HepG2 (cell line): ENCODE results near the gene MON1A. TPM values are rescaled to one million over a fixed set of nuclear protein-coding genes. Genes with fewer than 3 reads are reported as not detected.
A peak's percentile ranks its signal among the peaks of the same experiment; 100 is the strongest.

Experiments
- EED ChIP-seq: sonication (generic); formaldehyde crosslinking; IDR thresholded peaks from 2 replicates; pipeline ENCODE4 v1.5.0; 2020; ENCODE audit warnings: mild to moderate bottlenecking, missing genetic modification reagents
- GATAD1 ChIP-seq: IDR thresholded peaks from 2 replicates; pipeline ENCODE4 v1.6.1; 2016; ENCODE audit warnings: missing genetic modification reagents, missing compliant biosample characterization
- IRF1 ChIP-seq: sonication (generic); formaldehyde crosslinking; IDR thresholded peaks from 2 replicates; pipeline ENCODE4 v1.4.0; 2020; ENCODE audit warnings: low read depth, mild to moderate bottlenecking, missing genetic modification reagents
- JUND ChIP-seq: sonication (generic); formaldehyde crosslinking; IDR thresholded peaks from 2 replicates; pipeline ENCODE4 v1.8.0; 2022; ENCODE audit warnings: mild to moderate bottlenecking, missing genetic modification reagents
- KAT7 ChIP-seq: IDR thresholded peaks from 2 replicates; pipeline ENCODE4 v1.6.1; 2018; ENCODE audit warnings: borderline replicate concordance, missing compliant biosample characterization
- MIXL1 ChIP-seq: IDR thresholded peaks from 2 replicates; pipeline ENCODE4 v1.6.1; 2016
- NAIF1 ChIP-seq: sonication (generic); formaldehyde crosslinking; IDR thresholded peaks from 2 replicates; pipeline ENCODE4 v1.5.0; 2020; ENCODE audit warnings: mild to moderate bottlenecking, missing genetic modification reagents, borderline replicate concordance
- NFIB ChIP-seq: sonication (generic); formaldehyde crosslinking; IDR thresholded peaks from 2 replicates; pipeline ENCODE4 v1.9.0; 2021; ENCODE audit warnings: missing genetic modification reagents, mild to moderate bottlenecking, borderline replicate concordance
- PBX2 ChIP-seq: IDR thresholded peaks from 2 replicates; pipeline ENCODE4 v1.6.1; 2016; ENCODE audit warnings: control low read depth
- ZBTB25 ChIP-seq: IDR thresholded peaks from 2 replicates; pipeline ENCODE4 v1.6.1; 2018; ENCODE audit warnings: missing genetic modification reagents
- ZNF276 ChIP-seq: sonication (generic); formaldehyde crosslinking; IDR thresholded peaks from 2 replicates; pipeline ENCODE4 v1.4.0; 2020; ENCODE audit warnings: mild to moderate bottlenecking, low read depth, missing genetic modification reagents
- ZNF30 ChIP-seq: sonication (generic); formaldehyde crosslinking; IDR thresholded peaks from 2 replicates; pipeline ENCODE4 v1.5.0; 2020; ENCODE audit warnings: mild to moderate bottlenecking, missing genetic modification reagents
- ZNF780A ChIP-seq: sonication (generic); formaldehyde crosslinking; IDR thresholded peaks from 2 replicates; pipeline ENCODE4 v1.8.0; 2022; ENCODE audit warnings: mild to moderate bottlenecking, missing genetic modification reagents, moderate library complexity
- ZSCAN25 ChIP-seq: sonication (generic); formaldehyde crosslinking; IDR thresholded peaks from 2 replicates; pipeline ENCODE4 v1.8.0; 2022; ENCODE audit warnings: mild to moderate bottlenecking, missing genetic modification reagents
- polyA plus RNA-seq, 8 experiments: library from polyadenylated mRNA; depleted of rRNA in 3 of 8; stranded (reverse) in 7 of 8; unstranded in 1 of 8; fragments of >200 nt; fragmentation: Illumina TruSeq in 4 of 8; extraction: Trizol in 4 of 8; gene quantifications; 2 replicates each; pipeline versions ENCODE4 v1.2.1 to v1.2.3, GENCODE V29; 2011 to 2016; ENCODE audit warnings: low read depth in 4 of 8, missing spikeins in 1 of 8, mixed read lengths in 1 of 8; ENCODE audit not compliant: insufficient read depth in 1 of 8
- total RNA-seq, 5 experiments: library from RNA; depleted of rRNA; stranded (reverse); fragments of >200 nt; fragmentation: Illumina TruSeq; extraction: Trizol; gene quantifications; 2 replicates each; pipeline ENCODE4 v1.2.3, GENCODE V29; 2016; ENCODE audit warnings: low read depth in 1 of 5

The MON1A gene
- total and polyA plus RNA-seq, 2 of the 13 experiments (the other 11 are each of a cell fraction or from before 2014, with no cell fraction given): 4.6 to 9.0 TPM

- TF ChIP-seq PBX2 (CRISPR knock-in tag) (no peak), GATAD1 (CRISPR knock-in tag) (peak; percentile 78), KAT7 (CRISPR knock-in tag) (0 out of 2 replicates have a peak, but pooled peaks have one; percentile 35), ZNF276 (CRISPR knock-in tag) (no peak), IRF1 (CRISPR knock-in tag) (no peak), EED (0 out of 2 replicates have a peak, but pooled peaks have one; percentile 31), ZNF30 (no peak), JUND (CRISPR knock-in tag) (peak; percentile 18; the same call in 1 of the 2 replicates), MIXL1 (CRISPR knock-in tag) (0 out of 2 replicates have a peak, but pooled peaks have one; percentile 40), NAIF1 (CRISPR knock-in tag) (peak; percentile 21; the same call in 1 of the 2 replicates), ZSCAN25 (CRISPR knock-in tag) (no peak), ZBTB25 (CRISPR knock-in tag) (peak; percentile 84; the same call in 1 of the 2 replicates), NFIB (CRISPR knock-in tag) (no peak), ZNF780A (CRISPR knock-in tag) (no peak)
- TF ChIP-seq, all 625 proteins: peak for 268
These were observed at the start of gene MON1A (continued) for GRCh38 chr3:49929291-49930167.
